Measurements from ENCODE around the gene RNF112. TPM values are rescaled to one million over a fixed set of nuclear protein-coding genes. Genes with fewer than 3 reads are reported as not detected.

RNF112 gene
- total RNA-seq, 1 experiment from 2014 or later: 0.18 TPM

DNA sequence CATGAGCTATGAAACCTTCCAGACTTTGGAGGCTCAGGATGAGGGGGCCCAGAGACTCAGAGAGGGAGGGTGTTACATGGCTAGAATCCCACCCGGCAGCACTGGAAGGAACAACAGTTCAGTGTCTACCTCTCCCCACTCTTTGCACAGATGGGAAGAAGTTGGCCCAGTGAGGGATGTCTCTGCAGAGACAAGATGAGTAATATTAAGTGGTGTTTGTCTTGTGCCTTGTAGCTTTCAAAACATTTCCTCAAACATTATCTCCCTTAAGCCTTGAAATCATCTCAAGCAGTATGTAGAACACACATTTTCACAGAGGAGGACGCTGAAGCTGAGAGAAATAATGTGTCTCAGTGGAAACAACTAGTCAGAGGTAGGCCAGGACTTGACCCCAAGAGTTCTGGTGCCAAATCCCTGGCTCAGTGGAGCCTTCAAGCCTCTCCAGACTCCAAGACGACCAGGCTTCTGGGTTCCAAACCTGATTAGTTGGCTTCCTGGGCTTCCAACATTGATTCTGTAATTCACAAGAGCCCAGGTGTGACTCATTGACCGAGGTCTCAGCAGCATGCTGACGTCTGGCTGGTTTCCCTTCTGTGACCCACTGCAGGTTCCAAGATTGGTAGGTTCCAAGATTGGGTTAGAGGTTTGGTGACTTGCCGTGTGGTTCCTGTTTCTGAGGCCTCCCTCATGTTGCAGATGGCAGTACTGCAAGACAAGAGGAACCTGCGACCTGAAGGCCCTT lies 7.4 kb downstream of the RNF112 start:
- no peak overlapping the region for H3K27ac ChIP-seq (ENCODE audit: low read length)
- no peaks in the 10 kb centered on the region for H3K9me2 ChIP-seq (replicated peaks; ENCODE audit: low read length)
- intact Hi-C loops (cut with micrococcal nuclease): no loop called here
- peak; percentile 56 for DNase-seq
- ATAC-seq: no peak
- H2AFZ ChIP-seq (ENCODE audit: low read length): no peak overlapping the region
- BruUV-seq (replicated peaks): no TSS peak
- H4K20me1 ChIP-seq (ENCODE audit: low read length): no peaks in the 10 kb centered on the region
- H3K27me3 ChIP-seq (ENCODE audit: low read length): no peaks in the 10 kb centered on the region
- CTCF ChIA-PET: no interaction called here
- no peaks in the 10 kb centered on the region for H3F3A ChIP-seq (ENCODE audit: low read length, unreplicated experiment)
- no peaks in the 10 kb centered on the region for H3K36me3 ChIP-seq (ENCODE audit: low read depth, low read length)
- no peaks in the 10 kb centered on the region for H3K79me2 ChIP-seq (ENCODE audit: low read length)
- POLR2A ChIA-PET (ENCODE audit: unreplicated experiment): no interaction called here
- no peak overlapping the region for H3K4me3 ChIP-seq (ENCODE audit: low read length)
- H3K4me1 ChIP-seq (ENCODE audit: insufficient read depth, low read length): no peaks in the 10 kb centered on the region
- H3K4me2 ChIP-seq (ENCODE audit: low read length): no peak overlapping the region
- H3K9me3 ChIP-seq (ENCODE audit: low read length): no peaks in the 10 kb centered on the region
- TF ChIP-seq EZH2 (IDR thresholded peaks at IDR 0.05; ENCODE audit: low read length, unreplicated experiment): no peak
- no peak for TF ChIP-seq EZH2phosphoT487 (IDR thresholded peaks at IDR 0.05; ENCODE audit: borderline replicate concordance, low read length)
- TF ChIP-seq, protein P1, sequence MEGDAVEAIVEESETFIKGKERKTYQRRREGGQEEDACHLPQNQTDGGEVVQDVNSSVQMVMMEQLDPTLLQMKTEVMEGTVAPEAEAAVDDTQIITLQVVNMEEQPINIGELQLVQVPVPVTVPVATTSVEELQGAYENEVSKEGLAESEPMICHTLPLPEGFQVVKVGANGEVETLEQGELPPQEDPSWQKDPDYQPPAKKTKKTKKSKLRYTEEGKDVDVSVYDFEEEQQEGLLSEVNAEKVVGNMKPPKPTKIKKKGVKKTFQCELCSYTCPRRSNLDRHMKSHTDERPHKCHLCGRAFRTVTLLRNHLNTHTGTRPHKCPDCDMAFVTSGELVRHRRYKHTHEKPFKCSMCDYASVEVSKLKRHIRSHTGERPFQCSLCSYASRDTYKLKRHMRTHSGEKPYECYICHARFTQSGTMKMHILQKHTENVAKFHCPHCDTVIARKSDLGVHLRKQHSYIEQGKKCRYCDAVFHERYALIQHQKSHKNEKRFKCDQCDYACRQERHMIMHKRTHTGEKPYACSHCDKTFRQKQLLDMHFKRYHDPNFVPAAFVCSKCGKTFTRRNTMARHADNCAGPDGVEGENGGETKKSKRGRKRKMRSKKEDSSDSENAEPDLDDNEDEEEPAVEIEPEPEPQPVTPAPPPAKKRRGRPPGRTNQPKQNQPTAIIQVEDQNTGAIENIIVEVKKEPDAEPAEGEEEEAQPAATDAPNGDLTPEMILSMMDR (conservative IDR thresholded peaks at IDR 0.05; ENCODE audit: low read depth, low read length): no peak
- no peak overlapping the region for H3K9ac ChIP-seq (ENCODE audit: low read length)

- Histone ChIP-seq H2AFZ (ENCODE audit: low read length) (no peak overlapping the region), H3K4me1 (ENCODE audit: insufficient read depth, low read length) (peaks cover 6% of the 10 kb centered on the region), H3K9me3 (ENCODE audit: low read length) (no peaks in the 10 kb centered on the region), H3F3A (ENCODE audit: low read length, unreplicated experiment) (no peaks in the 10 kb centered on the region), H3K27me3 (ENCODE audit: low read length) (no peaks in the 10 kb centered on the region), H3K79me2 (ENCODE audit: low read length) (no peaks in the 10 kb centered on the region), H3K4me2 (ENCODE audit: low read length) (no peak overlapping the region), H3K36me3 (ENCODE audit: low read depth, low read length) (no peaks in the 10 kb centered on the region), H3K27ac (ENCODE audit: low read length) (no peak overlapping the region), H3K9me2 (replicated peaks; ENCODE audit: low read length) (no peaks in the 10 kb centered on the region), H3K4me3 (ENCODE audit: low read length) (no peak overlapping the region), H4K20me1 (ENCODE audit: low read length) (no peaks in the 10 kb centered on the region), H3K9ac (ENCODE audit: low read length) (no peak overlapping the region)
- no TSS peak for BruUV-seq (replicated peaks)
- TF ChIP-seq EZH2phosphoT487 (IDR thresholded peaks at IDR 0.05; ENCODE audit: borderline replicate concordance, low read length): no peak
- TF ChIP-seq EZH2 (IDR thresholded peaks at IDR 0.05; ENCODE audit: low read length, unreplicated experiment): no peak
- TF ChIP-seq, protein P1 (conservative IDR thresholded peaks at IDR 0.05; ENCODE audit: low read depth, low read length): no peak
- ChIA-PET CTCF (no interaction called here), POLR2A (ENCODE audit: unreplicated experiment) (no interaction called here)
- no peak for ATAC-seq
- DNase-seq: no peak
- intact Hi-C loops (cut with micrococcal nuclease): no loop called here
Measured at GRCh38 chr17:19421219-19421618, 10.2 kb downstream of the RNF112 start.

DNA sequence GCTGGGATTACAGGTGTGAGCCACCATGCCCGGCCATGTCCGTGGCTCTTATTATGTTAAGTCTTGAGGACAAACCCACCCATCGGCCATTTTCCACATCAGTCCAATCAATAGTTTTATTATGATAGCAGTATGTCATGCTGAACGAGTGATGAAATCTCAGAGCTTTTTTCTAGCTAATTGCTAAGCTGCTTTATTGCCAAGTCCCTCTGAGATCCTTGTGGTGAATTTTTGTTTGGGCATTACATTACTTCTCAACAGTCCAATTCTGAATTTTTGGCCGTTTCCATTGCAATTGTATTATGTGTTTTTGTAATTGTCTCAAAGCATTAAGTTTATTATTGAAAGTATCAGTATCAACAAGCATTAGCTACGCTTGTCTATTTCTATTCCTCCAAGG lies 10.9 kb downstream of the RNF112 start:
- Histone ChIP-seq H3K27ac (ENCODE audit: low read length) (no peak overlapping the region), H3K79me2 (ENCODE audit: low read length) (no peaks in the 10 kb centered on the region), H3K27me3 (ENCODE audit: low read length) (no peaks in the 10 kb centered on the region), H3K9ac (ENCODE audit: low read length) (no peak overlapping the region), H3K4me2 (ENCODE audit: low read length) (no peak overlapping the region), H4K20me1 (ENCODE audit: low read length) (no peaks in the 10 kb centered on the region), H3K9me2 (replicated peaks; ENCODE audit: low read length) (no peaks in the 10 kb centered on the region), H3K4me3 (ENCODE audit: low read length) (no peak overlapping the region), H3K4me1 (ENCODE audit: insufficient read depth, low read length) (peaks cover 6% of the 10 kb centered on the region), H3F3A (ENCODE audit: low read length, unreplicated experiment) (no peaks in the 10 kb centered on the region), H3K9me3 (ENCODE audit: low read length) (no peaks in the 10 kb centered on the region), H2AFZ (ENCODE audit: low read length) (no peak overlapping the region), H3K36me3 (ENCODE audit: low read depth, low read length) (no peaks in the 10 kb centered on the region)
- intact Hi-C loops (cut with micrococcal nuclease): no loop called here
- POLR2A ChIA-PET (ENCODE audit: unreplicated experiment): no interaction called here
- CTCF ChIA-PET: no interaction called here
- TF ChIP-seq EZH2phosphoT487 (IDR thresholded peaks at IDR 0.05; ENCODE audit: borderline replicate concordance, low read length): no peak
- TF ChIP-seq EZH2 (IDR thresholded peaks at IDR 0.05; ENCODE audit: low read length, unreplicated experiment): no peak
- TF ChIP-seq, protein P1 (conservative IDR thresholded peaks at IDR 0.05; ENCODE audit: low read depth, low read length): no peak
- DNase-seq (no peak), ATAC-seq (no peak)
- BruUV-seq (replicated peaks): no TSS peak
